ENCODE data around the gene VSIG2. TPM values are rescaled to one million over a fixed set of nuclear protein-coding genes. Genes with fewer than 3 reads are reported as not detected.

VSIG2 gene
- 0.20 to 0.28 TPM (median 0.24 TPM) in 3 of 5 replicates, not detected in the others for total RNA-seq (2022; extraction: Qiagen RNA extraction; ENCODE audit: low read depth)

GRCh38 chr11:124751741-124752470 lies at the start of gene VSIG2:
Gene VSIG2 (minus strand): TSS chr11:124752255. CDS start chr11:124752137, 118 bp downstream.

GRCh38 chr11:124800226-124800929 lies 48.3 kb upstream of the VSIG2 start, which contains the start of gene MSANTD2:
Gene MSANTD2 (minus strand): TSS chr11:124800406. CDS start chr11:124800380, 26 bp downstream.

GRCh38 chr11:124762105-124762623 lies 10.1 kb upstream of the VSIG2 start, which contains the start of gene ESAM:
Gene ESAM (minus strand): TSS chr11:124762290. CDS start chr11:124762154, 136 bp downstream.

GRCh38 chr11:124739479-124740276 lies 12.4 kb downstream of the VSIG2 start, which contains the start of gene NRGN:
Gene NRGN (plus strand): TSS chr11:124739942. CDS start chr11:124740085, 143 bp downstream.

Other genes starting within 250 kb of the VSIG2 start
- gene OR8B12, start 208.6 kb downstream of the VSIG2 start, total RNA-seq (2022; extraction: Qiagen RNA extraction; ENCODE audit: low read depth), result not detected in 5 replicates
- not detected in 5 replicates for gene OR8A1, start 182.3 kb downstream of the VSIG2 start, total RNA-seq (2022; extraction: Qiagen RNA extraction; ENCODE audit: low read depth)
- not detected in 5 replicates for gene PANX3, start 140.8 kb downstream of the VSIG2 start, total RNA-seq (2022; extraction: Qiagen RNA extraction; ENCODE audit: low read depth)
- gene TBRG1, start 129.4 kb downstream of the VSIG2 start, total RNA-seq (2022; extraction: Qiagen RNA extraction; ENCODE audit: low read depth), result 14.5 to 17.7 TPM (median 16.9 TPM) in 5 replicates
- gene SIAE, start 78.5 kb downstream of the VSIG2 start, total RNA-seq (2022; extraction: Qiagen RNA extraction; ENCODE audit: low read depth), result 12.0 to 16.3 TPM (median 13.1 TPM) in 5 replicates
- 15.7 to 43.3 TPM (median 19.0 TPM) in 5 replicates for gene SPA17, start 78.4 kb downstream of the VSIG2 start, total RNA-seq (2022; extraction: Qiagen RNA extraction; ENCODE audit: low read depth)
- gene NRGN, start 12.3 kb downstream of the VSIG2 start, total RNA-seq (2022; extraction: Qiagen RNA extraction; ENCODE audit: low read depth), result 7.3 to 12.6 TPM (median 11.1 TPM) in 5 replicates
- gene ESAM, start 10.0 kb upstream of the VSIG2 start, total RNA-seq (2022; extraction: Qiagen RNA extraction; ENCODE audit: low read depth), result 7.8 to 14.2 TPM (median 12.0 TPM) in 5 replicates
- gene MSANTD2, start 48.2 kb upstream of the VSIG2 start, total RNA-seq (2022; extraction: Qiagen RNA extraction; ENCODE audit: low read depth), result 5.2 to 5.7 TPM (median 5.3 TPM) in 5 replicates
- 2.7 to 3.7 TPM (median 2.8 TPM) in 5 replicates for gene ROBO3, start 113.2 kb upstream of the VSIG2 start, total RNA-seq (2022; extraction: Qiagen RNA extraction; ENCODE audit: low read depth)
- gene ROBO4, start 145.6 kb upstream of the VSIG2 start, total RNA-seq (2022; extraction: Qiagen RNA extraction; ENCODE audit: low read depth), result not detected in 5 replicates
- not detected in 5 replicates for gene HEPN1, start 167.0 kb upstream of the VSIG2 start, total RNA-seq (2022; extraction: Qiagen RNA extraction; ENCODE audit: low read depth)
- not detected in 5 replicates for gene HEPACAM, start 183.8 kb upstream of the VSIG2 start, total RNA-seq (2022; extraction: Qiagen RNA extraction; ENCODE audit: low read depth)
- 0.50 to 0.88 TPM (median 0.67 TPM) in 5 replicates for gene CCDC15, start 201.9 kb upstream of the VSIG2 start, total RNA-seq (2022; extraction: Qiagen RNA extraction; ENCODE audit: low read depth)

All from A549 treated with ZK216348 at 1 μM for 4 hours (cell line).